ENCODE measurements around the gene NMNAT2.

The NMNAT2 gene

DNA sequence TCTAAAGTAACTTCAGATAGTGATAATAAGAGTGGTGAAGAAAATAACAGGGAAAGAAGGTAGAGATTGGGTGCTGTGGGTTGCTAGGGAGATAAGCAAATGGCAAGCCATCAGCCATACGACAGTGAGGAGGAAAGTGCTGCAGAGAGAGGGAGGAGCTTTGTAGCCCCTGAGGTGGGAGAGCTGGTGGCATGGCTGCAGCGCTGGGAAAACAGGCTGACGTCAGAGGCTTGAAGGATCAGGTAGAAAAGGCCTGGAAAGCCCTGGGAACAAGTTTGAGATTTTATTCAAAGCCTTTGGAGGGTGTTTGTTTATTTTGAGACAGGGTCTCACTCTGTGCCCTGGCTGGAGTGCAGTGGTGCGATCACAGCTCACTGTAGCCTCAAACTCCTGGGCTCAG is 109.5 kb downstream of the NMNAT2 start:
- DNase-seq = no peak

DNA sequence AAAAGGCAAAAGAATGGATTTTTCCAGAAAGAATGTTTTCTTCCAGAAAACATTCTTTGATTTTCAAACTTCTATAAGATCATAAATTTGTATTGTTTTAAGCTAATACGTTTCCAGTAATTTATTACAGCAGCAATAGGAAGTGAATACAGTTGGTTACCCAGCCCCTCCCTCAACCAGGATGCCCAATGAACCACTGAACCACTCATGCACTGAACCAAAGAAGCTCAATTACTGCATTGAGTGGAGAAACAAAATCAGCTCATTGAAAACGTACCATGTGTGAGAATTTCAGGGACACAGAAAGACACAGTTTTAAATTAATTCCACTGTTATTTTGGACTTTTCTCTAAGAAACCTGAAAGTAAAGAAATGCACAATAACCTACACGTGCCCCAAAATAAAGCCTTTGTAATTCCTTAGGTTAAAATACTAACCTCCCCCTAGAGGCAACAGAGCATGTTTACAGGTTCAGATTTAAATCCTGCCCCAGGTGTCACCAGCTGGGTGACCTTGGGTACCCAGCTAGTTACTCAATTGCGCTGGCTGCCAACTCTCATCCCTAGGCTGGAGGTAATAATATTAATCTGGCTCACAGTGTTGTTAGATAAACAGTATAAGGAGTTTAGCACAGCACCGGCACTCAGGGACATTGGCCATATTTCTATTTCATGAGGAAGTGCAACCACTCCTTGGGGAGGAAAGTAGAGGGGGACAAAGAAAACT is 111.7 kb downstream of the NMNAT2 start:
- DNase-seq = no peak

DNA sequence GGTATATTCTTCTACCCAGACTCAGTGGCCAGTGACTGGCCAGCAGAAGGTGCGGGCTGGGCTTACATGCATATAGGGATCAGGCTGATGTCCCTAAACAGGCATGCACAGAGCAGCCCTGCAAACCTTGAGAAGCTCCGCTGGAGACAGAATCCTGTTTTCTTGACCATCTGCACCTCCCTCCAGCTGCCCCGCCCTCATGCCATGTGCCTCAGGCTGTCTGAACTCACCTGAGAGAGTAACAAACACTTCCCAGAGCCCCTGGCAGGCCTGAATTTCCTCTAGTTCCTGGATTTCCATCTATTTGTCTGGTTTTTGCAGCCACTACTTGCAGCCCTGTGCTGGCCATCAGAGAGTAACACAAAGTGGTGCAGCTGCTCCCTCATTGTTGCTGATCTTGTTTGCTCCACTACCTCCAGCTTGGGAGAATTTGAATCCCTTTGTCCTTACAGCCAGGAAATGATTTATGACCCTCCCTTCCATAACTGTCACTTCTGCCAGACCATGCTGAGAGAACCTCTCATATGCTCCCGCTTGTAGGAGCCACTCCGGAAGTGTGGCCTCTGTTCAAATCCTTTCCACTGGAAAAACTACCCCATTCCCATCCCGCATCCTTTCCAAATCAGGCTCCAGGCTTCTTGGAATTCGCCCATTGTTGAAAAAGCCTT is 113.6 kb downstream of the NMNAT2 start:
- DNase-seq = no peak

DNA sequence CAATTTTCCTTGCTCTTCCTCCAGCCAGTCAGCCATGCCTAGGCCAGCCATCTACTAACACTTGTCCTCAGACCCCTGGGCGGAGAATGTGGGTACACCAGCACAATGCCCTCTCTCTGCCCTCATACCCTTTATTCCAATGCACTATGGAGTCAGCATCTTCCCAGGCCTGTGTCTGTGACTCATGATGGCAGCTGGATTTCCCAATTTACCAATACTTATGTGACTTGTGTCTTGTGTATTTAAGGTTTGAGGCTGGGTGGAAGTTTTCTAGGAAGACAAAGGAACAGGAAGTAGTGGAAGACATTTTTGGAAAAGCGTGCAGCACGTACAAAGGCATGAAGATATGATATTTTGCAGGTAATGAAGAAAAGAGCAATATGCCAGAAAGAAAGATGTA is 114.3 kb downstream of the NMNAT2 start:
- DNase-seq = no peak

DNA sequence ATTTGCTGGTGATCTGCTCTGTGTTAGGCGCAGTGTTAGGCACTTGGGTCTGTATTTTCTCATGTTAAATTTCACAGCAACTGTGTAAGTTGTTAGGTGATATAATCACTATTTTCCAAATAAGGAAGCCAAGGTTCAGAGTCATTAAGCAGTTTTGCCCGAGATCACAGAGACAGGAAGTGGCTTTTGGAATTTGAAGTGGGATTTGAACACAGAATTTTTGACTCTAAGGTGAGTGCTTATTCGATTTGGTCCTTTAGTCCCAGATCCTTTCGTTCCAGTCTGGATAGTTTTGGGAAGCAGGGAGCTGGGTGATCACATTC is 114.9 kb downstream of the NMNAT2 start:
- no peak for DNase-seq

DNA sequence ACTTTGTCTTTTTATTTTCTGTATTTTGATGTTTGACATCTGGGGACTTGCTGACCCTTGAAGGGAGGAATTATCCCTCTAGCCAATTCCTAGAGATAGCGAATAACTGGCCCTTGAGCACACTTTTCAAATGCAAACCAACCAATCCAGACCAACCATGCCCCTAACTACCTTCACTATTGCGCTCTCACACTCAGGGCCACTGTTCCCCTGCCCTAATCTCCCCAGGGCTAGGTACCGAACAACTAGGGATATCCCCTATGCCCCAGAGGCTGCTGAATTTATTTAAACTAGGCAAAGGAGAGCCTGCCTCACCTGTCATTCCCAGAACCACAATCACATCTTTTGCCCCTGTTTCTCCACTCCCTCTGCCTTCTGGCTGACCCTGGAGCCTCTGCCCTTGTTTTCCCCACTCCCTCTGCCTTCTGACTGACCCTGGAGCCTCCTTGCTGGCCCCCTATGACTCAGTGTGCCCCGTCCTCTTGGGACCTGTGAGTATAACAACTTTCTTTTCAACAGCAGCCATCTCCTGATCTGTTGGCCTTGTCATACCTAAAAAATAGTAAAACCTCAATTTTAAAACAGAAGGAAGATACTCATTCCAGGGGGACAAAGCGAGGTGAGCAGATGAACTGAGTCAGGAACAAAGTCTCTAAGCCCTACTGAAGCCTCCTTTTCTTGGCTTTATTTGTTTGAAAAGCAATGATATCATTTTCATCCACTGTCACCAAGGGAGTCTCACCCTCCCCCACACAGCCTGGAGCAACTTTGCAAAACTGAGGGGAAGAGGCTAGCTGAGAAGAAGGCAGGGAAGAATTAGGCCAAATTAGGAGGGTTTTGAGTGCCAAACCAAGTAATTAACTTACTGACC is 115.5 kb downstream of the NMNAT2 start:
- no peak for DNase-seq

DNA sequence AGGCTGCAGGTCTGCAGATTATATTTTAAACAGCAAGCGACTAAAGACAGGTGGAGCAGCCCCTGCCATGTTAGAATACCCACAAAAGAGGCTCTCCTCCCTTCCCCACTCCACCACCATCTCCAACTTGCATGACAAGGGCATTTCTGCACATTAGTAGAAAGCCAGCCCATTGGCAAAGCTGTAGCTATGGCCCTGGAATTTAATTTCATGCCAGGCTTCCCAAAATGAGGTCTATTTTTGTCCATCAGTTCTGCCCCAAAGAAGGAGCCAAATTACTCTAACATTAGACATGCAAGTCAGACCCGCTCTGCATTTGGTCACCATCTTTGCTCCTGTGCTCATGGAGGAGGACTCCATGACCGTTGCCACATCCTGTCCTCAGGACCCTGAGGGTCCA is 116.9 kb downstream of the NMNAT2 start:
- no peak for DNase-seq

DNA sequence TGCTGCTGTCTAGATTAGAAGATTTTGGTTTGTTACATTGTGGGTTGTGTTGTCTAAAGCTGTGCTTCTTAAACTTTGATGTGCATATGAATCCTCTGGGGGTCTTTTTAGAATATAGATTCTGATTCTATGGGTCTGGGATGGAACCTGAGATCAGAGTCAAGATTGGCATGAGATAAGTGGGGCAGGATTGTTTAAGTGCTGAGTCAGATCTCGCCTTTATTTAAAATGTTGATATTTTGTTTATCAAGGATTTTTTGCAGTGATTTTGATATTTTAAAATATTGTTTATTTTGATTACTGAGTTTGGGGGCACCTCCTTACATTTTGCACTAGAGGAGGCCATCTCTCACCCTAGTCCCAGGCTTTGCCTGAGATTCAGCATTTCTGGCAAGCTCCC is 117.4 kb downstream of the NMNAT2 start:
- DNase-seq = no peak

DNA sequence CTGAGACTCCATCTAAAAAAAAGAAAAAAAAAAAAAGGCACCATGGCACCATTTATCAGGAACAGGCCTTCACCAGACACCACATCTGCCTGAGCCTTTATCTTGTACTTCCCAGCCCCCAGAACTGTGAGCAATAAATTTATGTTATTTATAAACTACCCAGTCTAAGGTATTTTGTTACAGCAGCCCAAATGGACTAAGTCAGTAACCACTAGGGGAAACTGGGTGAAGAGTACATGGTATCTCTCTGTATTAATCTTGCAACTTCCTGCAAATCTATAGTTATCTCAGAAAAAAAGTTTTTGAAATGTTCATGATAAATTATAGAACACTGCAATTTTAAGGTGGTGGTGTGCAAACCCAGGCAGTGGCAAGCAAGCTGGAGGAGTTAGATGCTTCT is 117.8 kb downstream of the NMNAT2 start:
- DNase-seq = no peak

DNA sequence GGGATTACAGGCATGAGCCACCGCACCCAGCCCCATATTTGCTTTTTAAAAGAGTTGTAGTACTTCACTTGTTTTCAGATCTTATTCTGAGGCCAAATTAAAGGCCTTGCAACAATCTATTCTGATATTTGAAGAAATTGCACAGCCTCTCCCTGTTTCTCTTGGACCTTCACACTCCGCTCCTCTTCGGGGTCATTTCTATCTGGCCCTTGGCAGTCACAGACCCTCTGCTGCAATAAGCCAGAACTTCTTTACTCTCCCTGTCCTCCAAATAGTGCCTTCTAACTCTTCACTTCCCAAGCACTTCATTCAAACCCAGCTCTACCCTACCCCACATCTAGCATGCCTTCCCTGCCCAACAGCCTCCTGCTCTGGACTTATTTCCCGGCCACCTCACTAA is 121.4 kb downstream of the NMNAT2 start:
- no peak for DNase-seq

DNA sequence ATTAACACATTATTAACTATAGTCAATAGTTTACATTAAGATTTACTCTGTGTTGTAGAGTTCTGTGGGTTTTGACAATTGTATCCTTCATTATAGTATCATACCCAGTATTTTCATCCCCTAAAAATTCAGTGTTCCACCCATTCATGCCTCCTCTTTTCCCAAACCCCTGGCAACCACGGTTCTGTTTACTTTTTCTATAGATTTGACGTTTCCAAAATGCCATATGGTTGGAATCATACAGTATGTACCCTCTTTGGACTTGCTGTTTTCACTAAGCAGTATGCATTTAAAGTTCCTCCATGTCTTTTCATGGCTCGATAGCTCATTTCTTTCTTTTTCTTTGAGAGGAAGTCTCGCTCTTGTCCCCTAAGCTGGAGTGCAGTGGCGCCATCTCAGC is 122.7 kb downstream of the NMNAT2 start:
- DNase-seq = no peak

DNA sequence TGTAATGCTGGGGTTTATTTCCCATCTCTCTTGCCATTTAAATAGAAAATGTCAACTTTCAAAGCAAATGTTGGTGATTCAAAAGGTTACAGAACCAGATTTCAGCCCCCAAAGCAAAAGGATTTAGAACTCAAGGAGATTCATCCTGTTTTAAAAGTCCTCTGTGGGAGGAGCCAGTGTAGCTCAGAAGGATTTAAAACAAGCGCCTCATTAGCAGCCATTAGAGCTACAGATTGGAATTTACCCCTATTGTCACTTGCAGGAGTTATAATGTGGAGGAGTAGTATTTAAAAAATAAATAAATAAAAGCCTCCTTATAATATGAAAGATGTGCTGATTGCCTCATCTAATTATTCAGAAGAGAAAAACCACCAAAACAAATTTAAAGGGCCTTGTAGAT is 124.3 kb downstream of the NMNAT2 start:
- DNase-seq = no peak

DNA sequence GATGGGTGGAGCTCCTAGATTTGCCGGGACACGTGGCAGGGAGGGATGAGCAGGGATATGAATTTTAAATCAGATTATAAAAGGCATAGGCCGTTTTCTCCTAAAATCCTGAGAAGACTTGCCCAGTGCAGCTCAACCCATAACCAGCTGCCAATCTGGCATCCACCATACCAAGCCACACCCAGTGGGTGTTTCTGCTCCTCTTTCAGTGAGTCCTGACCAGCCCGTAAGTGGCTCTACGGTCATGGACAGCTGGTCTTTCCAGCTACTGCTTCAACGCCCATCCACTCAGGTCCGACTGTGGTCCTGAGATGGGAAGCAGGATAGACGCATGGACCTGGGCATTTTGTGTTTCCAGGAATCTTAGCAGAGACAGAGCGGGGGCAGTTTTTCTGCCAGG is 124.9 kb downstream of the NMNAT2 start:
- DNase-seq = no peak

DNA sequence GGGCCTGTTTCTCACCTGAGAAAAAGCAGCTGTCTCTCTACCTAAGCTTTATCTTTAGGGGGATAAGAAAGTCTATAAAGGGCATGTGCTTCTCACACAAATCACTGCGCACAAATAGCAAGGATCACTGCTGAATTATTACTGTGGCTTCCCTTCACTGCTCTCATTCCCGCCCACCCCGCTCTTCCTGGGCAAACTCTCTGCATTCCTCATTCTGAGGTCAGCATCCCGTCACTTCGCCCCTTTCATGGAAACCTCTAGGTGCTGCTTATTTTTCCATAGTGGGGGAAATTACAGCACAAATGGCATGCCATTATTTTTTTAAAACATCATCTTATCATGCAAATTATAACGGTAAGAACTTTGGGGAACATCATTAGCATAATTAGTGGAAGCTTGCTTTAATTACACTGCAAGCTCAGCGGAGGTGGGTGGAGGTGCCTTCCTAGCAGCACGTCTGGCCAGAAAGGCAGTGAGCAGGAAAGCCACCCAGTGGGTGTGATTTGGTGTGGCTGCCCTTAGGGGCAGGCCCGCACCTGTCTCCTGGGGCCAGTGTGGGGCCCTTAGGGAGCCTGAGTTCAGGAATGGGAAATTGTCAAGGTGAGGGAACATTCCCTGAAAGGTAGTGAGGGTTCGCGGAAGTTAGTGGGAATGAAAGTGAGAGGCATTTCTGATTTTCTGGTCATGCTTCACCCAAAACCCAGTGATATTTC is 126.2 kb downstream of the NMNAT2 start:
- no peak for DNase-seq

DNA sequence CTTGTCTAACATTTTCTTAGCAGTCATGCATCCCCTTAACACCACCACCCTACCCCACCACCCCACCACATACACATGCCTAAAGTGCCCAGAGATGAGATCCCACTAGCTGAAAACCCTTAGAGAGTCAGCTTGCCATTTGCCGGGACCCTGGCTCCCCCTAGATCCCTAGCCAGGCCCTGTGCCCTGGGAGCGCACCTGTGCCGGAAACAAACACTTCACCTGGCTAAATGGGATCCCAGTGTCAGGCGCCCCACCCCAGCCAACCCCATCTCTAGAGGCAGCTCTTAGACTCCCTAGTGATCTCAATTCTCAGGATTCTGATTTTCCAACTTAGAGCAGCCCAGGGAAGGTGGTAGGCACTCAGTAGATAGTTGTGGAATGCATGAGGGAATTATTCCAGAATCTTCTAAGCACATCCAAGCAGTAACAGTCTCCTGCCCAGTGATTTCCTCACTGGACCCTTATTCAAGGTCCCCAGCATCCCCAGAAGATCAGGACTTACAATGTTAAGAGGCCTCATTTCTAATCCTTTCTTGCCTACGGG is 126.9 kb downstream of the NMNAT2 start:
- DNase-seq = no peak

DNA sequence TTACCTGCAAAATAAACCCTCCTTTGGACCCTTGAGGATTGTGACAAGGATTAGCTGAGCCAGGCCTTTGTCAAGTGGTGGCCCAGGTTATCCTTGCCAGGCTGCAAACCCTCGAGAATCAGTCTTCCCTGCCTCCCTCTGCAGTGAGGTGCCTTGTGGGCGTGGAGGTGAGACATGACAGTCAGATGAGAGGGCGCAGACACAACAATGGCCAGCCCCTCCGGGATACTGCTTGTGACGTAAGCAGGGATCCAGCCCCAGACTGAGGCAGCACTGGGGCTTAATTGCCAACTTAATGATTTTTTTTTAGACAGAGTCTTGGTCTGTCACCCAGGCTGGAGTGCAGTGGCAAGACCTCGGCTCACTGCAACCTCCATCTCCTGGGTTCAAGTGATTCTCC is 127.6 kb downstream of the NMNAT2 start:
- DNase-seq = no peak

DNA sequence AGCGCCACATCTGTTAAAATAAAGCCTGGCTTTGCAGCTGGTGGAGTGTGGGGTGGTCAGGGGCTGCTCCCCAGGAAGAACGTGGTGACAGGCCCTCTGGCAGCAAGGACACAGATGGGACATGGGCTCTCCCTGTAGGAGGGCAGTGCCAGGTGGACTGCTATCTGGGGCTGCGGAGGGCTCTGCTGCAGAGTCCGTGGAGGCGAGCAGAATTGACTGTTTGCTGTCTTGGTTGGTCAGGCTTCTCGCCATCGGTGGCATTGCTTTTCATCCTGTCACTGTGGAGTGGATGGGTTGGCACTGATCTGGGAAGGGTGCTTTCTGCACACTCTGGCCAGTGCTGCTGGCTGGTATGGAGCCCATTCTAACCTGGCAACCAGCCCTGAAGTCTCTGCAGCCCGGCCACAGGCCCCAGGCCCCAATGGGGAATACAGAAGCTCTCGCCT is 129.1 kb downstream of the NMNAT2 start:
- no peak for DNase-seq

DNA sequence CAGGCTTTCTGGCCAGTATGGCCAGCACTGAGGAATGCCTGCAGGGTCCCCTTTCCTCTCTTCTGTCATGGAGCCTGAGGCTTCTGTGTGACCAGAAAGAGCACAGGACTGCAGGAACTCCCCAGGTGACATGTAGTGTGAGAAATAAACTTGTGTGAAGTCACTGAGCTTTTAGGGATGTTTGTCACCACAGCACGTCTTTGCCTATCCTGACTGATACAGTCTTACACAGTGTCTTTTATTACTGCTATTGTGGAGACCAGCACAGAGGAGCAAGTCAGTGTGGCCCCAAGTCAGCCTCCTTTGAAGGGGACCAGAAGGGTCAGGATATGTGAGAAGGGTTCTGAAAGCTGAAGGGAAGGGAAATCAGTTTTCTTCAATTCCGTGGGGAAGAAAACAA is 129.6 kb downstream of the NMNAT2 start:
- no peak for DNase-seq

DNA sequence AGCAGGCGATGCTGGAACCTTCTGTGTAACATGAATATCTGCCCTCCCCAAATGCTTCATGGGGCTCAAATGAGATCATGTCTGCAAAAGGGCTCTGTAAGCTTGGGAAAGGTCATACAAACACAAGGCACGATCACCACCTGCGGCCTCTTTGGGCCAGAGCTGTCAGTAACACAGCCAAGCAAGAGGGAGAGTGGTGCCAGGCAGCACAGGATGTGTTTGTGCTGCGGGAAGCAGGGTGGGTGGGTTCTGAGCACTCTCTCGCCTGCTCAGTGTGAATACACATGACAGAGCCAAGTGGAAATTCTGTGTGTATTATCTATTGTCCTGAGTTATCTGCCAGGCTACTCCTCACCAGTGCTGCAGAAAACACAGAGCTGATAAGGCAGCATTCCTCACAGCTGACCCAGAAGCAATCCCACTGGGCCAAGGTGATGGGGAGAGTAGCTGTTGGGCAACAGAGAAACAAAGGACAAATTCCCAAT is 130.9 kb downstream of the NMNAT2 start:
- no peak for DNase-seq

DNA sequence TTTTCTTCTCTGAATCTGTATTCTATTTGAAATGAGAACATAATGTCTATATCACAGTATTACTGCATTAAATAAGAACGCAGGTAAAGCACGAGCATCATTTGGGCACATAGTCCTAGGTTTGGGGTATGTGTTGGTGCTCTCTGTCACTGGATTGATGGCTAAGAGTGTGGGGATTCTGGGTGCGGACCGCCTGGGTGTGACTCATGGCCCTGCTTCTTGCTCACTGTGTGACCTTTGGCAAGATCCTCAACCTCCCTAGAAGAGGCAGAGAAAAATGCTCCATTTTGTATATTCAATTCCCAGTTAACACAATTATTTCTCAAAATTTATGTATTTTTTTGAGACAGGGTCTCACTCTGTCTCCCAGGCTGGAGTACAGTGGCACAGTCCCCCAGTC is 132.4 kb downstream of the NMNAT2 start:
- no peak for DNase-seq

DNA sequence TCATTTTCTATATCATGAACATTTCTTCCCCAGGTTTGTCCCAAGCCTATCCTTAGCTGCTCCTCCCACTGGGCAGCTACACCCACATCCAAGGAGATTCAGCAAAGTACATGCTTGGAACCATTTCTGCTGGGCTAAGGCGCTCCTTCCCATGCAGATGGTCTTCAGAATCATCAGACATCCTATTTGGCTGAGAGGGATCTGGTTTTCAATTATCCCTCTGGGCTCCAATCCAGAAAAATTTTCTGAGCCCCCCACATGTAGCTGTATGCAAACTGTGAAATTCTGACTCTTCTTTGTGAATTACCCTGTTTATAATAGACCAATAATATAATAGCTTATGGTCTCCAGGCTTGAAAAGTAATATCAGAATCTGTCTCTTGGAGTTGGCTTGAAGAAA is 132.9 kb downstream of the NMNAT2 start:
- no peak for DNase-seq

DNA sequence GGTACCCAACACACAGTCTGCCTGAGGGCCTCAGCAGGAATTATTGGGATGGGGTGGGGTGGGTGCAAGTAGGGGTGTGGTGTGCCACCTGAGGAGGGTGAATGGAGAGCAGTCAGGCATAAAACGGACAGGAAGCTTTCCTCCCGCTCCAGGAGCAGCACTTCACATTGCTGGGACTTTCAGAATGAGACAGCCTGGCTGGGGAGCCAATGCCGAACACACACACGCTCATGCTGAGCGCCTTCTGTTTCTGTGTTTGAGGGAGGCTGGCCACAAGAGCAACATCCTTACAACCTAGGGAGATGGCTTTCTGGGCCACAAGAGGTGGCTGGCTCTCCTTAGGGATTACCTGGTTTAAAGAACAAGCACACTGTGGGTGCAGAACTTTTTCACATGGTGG is 134.1 kb downstream of the NMNAT2 start:
- DNase-seq = no peak

DNA sequence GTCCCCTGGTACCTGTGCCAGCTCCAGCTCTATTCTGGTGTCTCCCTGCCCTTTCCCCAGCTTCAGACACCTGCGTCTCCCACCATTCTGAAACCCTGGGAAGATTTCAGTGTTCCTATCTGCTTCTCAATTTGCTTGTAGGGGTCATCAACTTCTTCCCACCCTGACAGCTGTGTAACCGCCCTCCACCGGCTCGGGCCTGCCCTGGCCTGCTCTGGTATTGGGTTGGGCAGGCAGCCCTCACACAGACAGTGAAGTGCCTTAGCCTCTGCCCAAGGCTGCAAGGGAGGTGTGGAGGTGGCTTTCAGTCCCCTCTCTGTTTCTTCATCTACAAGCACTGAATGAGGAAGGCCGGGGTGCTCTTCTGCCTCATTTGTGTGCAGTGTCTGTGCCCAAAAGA is 134.9 kb downstream of the NMNAT2 start:
- no peak for DNase-seq
